Fibroblast of the conjunctiva (primary cell): ENCODE results near the gene GAB1.
A peak's percentile ranks its signal among the peaks of the same experiment; 100 is the strongest.

ENCODE experiments used
- DNase-seq: peaks from one replicate; pipeline ENCODE4 v3.0.0-alpha.2; 2010; ENCODE audit warnings: low read depth

Gene GAB1

DNA sequence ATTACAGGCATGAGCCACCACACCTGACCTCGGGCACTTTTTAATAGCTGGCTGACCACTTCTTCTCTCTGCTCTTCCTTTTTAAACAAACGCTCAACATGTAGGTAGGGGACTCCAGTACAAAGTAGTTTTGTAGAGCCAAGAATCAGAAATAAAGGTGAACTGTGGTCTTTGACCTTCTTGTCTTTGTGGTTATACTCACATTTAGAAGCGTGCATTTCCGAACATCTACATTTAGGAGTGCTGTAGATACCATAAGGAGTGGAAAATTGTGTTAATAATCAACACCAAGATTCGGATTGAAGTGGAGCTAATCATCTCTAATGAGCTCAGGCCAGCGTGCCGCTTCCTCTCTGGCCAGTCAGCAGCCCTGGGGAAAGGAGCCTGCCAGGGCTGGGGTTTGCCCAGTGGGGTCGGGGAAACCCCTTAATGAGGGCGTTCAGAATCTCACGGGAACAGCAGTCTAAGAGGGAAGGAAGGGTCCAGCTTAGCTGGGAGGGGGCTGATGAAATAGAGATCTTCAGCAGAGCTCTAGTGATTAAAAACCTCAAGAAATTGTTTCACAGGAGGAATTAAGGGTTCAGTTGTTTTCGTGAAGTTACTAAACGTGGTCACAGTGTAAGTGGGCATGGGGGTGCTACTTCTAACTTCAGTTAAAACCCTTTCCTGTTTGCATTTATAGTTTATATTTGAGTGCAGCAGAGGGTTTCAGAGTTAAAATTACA, 81.2 kb downstream of the GAB1 start:
- DNase-seq: no peak

DNA sequence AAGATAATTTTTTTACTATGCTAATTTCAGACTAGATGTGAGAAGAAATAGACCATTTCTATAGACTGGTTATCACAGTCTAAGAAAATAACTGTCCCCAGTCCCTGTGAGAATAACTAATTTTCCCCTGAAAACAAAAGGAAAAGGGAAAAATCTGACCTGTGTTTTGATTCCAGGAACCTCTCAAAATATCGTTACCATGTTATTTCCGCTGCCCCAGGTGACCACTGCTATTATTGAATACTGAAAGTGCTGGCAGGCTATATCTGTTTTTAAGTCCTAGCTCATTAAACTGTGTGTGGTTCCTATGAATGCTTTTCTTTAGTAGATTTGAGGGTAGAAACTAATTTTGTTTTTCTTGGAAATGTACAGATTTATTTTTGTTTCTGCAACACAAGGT, 83.6 kb downstream of the GAB1 start:
- DNase-seq: no peak

DNA sequence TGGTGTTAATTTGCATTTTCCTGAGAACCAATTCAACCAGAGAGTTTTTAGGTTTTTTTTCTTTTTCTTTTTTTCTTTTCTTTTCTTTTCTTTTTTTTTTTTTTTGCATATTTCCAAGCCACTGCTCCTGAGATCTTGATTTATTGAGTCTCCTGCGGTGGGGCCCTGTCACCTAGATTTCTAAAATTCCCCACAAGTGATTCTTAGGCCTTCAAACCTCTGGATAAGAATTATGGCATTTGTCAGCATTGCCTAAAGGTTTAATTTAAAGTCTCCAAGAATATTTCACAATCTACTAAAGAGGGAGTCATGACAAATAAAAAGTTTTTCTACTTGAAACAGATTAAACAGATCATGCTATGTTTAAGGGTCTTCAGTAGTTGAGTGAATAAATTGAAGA, 84.9 kb downstream of the GAB1 start:
- DNase-seq: no peak

DNA sequence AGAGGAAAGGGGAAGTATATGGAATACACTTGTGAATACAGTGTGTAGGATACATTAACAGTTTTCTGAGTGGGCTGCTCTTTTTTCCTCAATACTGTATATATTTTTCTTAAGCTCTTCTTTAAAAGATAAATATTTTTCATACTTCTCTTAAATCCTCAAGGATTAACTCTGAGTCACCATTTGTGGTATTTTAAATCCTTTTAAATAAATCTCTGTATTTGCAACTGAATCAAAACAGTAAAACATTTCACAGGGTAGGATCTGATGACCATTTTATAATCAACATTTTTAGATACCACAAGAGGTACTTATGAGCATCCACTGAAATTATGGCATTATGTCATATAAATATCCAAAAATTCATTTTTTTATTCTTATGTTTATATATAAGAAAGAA, 87.6 kb downstream of the GAB1 start:
- no peak for DNase-seq

DNA sequence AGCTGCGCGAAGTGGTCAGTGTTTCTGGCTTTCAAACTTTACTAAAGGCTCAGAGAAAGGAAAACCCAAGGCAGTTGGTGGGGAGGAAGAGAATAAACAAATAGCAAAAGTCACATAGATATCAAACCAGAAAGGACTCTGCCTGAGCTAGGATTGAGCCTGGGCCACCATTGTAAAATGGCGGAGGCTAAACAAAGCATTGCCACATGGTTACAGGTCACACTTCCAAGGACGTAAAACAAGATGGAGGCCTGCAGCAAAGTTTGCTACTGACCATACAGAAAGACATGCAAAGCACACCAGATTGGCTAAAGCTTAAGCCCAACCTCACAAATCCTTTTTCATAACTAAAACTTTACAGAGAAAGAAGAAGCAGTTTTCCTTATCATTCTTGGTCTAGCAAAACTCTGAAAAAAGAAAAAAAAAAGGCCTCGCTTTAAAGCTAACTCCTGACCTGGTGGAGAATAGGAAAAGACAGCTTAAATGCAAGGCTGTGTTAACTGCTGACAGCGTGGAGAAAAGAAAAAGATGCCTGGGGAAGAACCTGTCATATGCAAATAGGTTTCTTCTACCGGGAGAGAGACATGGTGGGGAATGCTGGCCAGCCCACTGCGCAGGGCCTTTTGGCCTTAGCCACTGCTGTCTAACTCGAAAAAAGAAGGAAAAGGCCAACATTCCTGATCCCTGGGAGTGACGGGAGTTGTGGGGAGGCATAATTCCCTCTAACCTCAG, 95.0 kb downstream of the GAB1 start:
- no peak for DNase-seq

DNA sequence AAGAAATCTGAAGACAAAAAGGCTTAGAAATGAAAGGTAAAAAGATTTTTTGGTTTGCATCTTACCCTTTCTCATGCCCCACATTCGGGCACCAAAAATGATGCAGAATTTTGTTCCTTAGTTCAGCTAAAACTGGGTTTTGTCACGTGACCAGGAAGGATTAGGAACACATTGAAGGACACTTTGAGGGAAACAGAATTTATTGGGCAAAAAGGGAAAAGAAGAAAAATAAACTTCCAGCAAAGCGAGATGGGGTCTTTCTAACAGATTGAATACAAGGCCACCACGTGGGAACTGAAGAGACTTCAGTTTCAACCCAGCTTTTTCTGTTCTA, 95.5 kb downstream of the GAB1 start:
- DNase-seq: no peak

DNA sequence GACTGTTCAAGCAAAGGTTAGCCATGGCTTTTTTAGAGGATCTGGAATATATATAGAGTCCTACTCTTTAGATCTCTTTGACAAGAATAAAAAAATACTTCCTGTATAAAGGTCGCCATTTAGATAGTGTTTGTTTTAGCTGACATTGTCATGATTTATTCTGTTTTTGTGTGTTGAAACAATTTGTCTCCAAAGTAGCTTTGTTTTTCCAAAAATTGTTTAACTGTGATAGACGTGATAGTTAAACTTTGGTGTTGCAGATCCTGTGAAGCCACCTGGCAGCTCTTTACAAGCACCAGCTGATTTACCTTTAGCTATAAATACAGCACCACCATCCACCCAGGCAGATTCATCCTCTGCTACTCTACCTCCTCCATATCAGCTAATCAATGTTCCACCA, 96.6 kb downstream of the GAB1 start:
- DNase-seq: no peak

DNA sequence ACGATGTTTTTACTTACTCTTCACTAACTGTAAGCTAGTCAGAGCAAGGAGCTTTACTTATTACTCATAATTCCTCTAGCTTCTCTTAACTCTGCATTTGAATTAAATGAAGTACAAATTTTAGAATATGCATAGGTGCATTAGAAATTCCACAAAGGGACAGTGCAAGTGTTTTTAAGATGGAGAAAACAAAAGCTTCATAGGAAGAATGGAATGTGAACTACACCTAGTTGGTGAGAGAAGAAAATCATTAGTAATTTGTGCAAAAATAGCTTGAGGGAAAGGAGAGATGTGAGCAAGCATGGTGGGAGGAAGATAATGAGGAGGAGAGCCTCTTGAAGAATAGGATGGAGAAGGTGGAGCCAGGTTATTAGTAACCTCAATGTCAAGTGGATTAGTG, 99.3 kb downstream of the GAB1 start:
- DNase-seq: no peak

DNA sequence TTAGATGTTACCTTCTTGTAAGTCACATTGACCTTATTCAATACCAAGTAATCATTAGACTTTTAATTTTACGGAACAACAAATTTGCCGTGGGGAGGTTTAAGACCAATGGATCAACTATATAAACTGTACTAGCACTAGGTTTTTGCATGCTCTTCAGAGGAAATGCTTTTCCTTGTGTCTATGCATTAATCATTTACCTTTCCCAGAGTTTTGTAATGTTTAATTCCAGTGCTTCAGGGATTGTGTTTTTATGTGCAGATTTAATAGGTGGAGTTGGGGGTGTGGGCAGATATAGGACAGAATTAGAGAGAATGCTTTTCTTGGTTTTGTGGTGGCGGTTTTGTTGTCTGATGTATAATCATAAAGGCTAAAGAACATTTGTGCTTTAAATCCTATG, 100.8 kb downstream of the GAB1 start:
- no peak for DNase-seq

DNA sequence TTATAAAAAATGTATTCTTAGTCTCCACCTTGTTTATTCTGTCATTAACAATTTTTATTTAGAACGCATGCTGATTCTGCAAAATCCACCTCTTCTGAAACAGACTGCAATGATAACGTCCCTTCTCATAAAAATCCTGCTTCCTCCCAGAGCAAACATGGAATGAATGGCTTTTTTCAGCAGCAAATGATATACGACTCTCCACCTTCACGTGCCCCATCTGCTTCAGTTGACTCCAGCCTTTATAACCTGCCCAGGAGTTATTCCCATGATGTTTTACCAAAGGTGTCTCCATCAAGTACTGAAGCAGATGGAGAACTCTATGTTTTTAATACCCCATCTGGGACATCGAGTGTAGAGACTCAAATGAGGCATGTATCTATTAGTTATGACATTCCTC, 101.3 kb downstream of the GAB1 start:
- DNase-seq: no peak

DNA sequence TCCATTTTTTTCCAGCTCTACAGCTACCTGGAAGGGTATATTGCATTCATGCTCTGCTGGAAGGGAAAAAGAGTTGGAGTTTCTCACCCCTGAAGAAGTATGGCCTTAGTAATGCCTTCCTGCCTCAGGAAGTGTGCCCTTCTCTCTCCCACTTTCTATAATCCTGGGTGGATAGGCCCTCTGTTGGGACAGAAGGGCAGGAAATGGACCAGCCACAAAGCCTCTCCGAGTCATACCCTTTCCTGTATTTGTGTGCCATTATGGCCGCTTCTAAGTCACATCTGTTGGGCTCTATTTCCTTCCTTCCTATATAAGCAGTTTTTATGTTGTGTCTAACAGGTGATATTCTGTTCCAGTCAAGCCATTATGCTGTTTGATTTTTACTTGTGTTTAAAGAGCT, 102.0 kb downstream of the GAB1 start:
- DNase-seq: no peak

DNA sequence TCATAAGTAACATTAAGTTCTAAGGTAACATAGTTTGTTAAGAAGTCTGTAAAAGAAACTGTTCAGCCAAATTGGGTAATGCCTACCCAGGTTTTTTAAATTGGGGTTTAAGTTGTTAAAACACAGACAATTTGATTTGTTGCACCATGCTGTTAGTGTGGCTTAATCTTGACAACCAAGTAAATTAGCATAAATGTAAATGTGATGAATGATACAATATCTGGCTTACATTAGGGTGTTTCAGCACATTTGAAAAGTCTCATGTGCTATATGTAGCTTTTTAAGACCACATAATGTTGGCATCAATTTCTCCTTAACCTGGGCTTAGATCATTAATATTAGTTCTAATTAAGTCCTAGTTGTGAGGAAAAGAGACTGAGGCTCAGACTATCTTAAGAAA, 104.4 kb downstream of the GAB1 start:
- no peak for DNase-seq

DNA sequence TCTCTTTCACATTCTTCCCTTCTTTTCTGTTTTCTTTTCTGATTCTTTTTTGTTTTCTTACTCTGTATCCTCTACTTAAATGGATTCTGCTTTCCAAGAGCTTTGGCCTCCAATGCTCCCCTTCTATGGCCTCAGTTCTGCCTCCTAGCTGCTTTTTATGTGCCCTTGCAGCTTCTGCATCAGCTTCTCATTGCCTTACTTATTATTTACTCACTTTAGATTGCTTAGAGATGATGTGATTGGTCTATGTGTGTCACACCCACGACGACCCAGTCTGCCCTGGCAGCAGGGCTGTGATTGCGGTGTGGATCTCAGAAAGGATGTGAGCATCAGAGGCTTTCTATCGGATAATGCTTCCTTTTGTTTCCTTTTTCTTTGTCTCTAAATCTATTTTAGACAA, 105.0 kb downstream of the GAB1 start:
- DNase-seq: no peak

DNA sequence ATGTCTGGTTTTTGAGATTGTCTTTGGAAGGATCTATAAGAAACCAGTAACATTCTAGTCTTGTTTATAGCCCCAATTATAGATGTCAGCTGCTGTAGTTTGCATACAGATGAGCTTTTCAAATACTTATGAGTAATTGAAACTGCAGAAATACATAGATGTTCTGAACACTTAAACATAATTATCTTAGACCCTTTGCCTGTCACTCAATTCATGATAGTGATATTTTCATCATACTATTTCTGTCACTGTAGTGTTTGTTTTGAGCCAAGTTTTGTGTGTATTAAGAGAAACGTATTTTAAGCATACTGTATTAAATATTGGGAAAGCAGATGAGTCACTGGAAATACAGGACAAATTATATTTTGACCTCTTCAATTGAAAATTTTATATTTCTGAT, 107.1 kb downstream of the GAB1 start:
- no peak for DNase-seq

DNA sequence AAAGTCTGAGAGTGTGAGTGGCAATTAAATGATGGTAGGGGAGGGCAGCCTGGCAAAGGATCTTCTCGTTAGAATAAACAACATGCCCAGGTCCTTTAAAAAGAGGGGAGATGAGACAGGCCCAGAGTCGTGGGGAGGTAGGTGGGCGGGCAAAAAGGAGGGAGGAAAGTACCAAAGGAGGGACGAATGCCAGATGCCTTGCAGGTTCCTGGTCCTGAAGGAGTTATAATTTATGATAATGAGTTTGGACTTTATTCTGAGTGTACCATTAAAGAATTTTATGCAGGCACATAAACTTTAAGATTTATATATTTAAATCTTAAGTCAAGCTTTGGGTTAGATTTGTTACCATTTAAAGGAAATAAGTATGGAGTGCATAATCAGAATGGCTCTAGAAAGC, 114.5 kb downstream of the GAB1 start:
- DNase-seq: no peak

DNA sequence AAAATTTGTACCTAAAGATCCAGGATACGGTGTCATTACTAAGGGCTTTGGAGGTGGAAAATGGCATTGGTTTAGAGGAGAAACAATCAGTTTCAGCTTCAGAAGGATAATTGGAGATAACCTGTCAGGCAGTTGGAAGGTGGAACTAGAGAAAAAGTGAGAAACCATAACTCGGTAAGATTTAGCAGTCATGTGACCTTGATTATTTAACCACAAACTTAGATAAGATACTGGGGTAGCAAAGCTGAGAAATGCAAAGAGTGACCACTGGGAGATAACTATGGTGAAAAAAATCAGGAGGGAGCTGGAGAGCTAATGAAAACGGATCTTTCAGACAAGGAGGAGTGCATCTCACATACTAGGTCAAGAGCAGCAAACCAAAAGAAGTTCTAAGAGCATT, 118.5 kb downstream of the GAB1 start:
- no peak for DNase-seq

DNA sequence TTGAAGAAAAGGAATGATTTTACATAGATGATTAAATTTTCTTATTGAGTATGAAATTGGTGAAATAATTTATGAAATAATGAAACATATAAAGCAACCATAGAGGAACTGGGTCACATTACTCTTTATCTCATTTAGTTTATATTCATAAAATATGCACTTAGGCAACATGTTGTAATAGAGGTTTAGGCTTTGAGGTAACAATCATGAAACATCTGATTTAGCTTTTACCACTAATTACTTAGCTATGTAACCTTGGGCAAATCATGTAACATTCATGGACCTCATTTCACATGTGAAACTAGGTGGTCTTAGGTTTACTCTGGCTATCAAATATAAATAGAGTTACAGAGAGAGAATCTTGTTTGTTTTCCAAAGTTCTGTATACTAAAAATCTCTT, 122.3 kb downstream of the GAB1 start:
- DNase-seq: no peak

DNA sequence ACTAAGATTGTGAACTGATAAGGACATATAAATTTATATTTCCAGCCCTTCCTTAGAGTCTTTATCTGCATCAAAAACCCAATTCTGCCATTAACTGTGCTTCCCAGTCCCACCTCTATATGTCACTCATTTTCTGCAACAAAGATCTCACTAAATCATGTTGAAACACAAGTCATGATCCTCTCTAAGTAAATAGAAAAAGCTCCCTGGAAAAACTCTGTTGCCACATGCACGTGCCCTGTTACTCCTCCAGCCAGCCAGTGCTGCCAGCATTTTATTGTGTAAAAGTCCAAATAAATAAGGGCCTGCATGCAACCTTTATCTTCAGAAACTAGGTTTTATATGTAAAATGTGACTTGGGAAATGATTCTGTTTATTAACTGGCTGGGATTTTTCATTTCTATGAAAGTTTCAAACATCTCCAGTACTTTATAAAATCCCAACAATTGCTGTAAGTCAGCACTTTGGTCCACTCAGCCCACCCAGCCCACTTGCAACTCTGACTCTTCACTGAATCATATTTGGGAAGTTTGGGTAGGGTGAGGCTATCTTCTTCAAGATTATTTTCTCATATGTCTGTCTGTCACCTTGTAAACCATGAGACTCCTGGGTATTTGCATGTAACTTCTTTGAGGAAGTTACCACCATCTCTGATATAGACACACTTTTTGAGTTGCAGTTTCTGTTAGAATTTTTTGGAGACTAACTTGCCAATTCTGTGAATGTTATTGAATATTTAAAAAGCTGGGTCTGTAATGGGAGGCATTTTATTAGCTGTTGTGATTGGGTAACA, 136.9 kb downstream of the GAB1 start:
- no peak for DNase-seq

DNA sequence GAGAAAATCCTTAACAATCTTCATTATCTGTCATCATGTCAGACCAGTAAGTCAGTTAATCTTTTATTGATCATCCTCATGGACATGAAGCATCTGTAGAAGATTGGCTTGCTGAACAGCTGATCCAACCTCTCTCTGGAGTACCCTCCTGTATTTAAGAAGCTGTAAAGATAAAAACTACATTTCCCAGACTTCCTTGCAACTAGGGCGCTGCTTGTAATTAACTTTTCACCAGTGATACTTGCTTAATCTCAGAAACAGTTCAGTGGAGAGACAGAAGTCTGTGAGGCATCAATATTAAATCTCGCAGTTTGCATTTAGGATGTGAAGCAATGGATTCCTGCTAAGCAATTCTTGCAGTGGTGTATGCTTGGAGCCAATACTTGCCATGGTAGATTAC, 140.8 kb downstream of the GAB1 start:
- no peak for DNase-seq

DNA sequence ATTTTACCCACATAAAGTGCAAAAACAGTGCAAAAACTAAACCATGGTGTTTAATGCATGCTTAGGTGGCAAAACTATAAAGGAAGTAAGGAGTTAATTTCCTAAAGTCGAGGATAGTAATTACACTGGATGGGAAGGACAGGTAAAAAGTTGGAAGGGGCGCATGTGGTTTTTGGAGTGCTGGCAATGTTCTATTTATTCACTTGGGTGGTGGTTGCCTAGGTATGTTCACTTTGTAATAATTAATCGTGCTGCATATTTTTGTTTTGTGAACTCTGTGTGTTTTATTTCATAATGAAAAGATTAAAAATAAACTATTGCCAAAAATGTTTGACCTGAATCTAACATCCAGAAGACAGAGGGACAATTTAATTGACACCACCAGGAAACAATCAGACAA, 144.7 kb downstream of the GAB1 start:
- no peak for DNase-seq

DNA sequence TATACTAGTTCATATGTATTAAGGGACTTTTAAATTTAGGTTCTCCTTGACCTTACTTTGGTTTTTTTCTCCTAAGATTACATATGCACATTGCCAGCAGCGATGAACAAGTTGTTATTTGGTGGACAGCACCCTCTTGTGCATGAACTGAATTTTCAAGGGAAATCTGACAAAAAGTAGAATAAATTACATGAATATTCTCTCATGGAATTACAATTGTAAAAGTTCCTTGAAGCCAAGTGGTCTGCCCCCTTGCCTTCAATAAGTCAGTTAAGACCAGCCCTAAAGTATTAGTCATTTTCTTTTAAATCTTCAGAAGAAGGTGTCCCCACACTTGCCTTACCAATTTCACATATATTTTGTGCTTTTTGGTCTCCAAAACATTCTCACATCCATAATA, 146.2 kb downstream of the GAB1 start:
- peak; percentile 55 for DNase-seq

DNA sequence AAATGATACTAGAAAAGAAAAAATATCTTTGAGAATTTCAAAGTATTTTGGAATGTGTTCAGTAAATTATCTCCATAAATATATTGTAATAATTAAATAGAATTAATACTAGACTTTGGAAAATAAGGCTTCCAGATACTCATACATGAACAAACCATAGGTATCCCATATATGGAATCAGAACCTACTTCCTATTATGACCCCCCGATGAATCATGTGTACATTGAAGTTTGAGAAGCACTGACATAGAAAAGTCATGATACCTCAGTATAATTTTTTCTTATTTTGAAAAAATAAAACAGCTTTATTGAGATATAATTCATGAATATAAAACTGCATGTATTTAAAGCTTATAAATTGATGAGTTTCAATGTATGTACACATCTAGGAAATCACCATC, 149.6 kb downstream of the GAB1 start:
- no peak for DNase-seq

DNA sequence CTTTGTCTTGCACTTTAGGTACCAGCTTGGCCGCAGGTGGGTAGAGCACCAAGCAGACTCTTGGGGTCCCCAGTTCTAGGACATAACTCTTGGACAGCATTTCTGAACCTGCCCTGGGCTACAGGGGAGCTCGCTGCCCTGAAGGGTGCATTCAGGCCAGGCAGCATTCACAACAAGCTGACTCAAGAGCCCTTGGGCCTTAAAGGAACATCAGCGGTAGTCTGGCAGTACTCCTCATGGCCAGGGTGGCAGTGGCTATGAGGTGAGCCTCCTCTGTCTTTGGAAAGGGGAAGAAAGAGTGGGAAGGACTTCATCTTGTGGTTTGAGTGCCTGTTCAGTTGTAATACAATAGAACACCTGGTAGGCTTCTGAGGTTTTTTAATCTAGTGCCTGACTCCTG, 152.0 kb downstream of the GAB1 start:
- DNase-seq: no peak
